Dermis blood vessel endothelial cell (primary cell): Measurements from ENCODE around the gene SLC41A1. TPM values are rescaled to one million over a fixed set of nuclear protein-coding genes. Genes with fewer than 3 reads are reported as not detected.
A peak's percentile ranks its signal among the peaks of the same experiment; 100 is the strongest.

Source experiments
- DNase-seq: peaks from one replicate; pipeline ENCODE4 v3.0.0; 2010
- total RNA-seq: library from RNA; depleted of rRNA; stranded (reverse); fragments of >200 nt; gene quantifications from 2 replicates; pipeline ENCODE4 v1.2.3, GENCODE V29; 2014

Gene SLC41A1
- total RNA-seq, 1 donor from 2014 or later, result 22.8 TPM

DNA sequence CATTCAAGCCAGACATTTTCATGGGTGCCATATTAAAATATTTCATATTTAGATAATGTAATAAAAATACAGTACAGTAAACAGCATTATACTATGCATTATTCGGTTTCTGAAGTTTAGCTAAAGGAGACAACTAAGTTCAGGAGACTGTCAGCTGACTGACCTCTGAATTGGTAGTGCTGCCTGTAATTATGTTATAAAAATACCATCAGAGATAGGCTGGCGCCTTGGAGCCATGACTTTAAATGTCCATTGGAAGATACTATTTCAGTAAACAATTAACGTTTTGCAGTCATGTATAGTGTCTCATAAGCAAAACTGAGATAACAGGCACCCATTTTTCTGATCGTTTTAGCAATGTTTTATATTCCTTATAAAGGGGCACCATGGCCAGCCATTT lies 26.4 kb downstream of the SLC41A1 start:
- DNase-seq, result no peak

DNA sequence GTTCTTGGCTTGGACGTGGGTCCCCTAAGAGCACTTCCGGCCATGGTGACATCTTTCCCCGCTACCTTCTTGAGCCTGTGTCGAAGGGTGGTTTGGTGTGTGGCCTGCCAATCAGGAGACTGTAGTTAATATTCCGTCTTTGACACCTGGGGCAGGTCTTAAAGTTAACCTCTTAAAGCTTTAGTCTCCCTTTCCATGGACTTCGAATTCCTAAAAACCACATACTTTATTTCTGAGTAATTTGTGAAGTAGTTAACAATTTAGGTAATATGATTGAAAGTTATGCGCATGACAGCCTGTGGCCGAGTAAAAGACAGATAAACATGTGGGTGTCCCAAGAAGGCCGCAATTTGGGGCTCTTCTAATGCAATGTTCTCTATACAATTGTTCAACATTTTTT lies 27.6 kb downstream of the SLC41A1 start:
- no peak for DNase-seq

- DNase-seq, result no peak
These were observed 29.1 kb downstream of the SLC41A1 start for GRCh38 chr1:205783904-205784303.

DNA sequence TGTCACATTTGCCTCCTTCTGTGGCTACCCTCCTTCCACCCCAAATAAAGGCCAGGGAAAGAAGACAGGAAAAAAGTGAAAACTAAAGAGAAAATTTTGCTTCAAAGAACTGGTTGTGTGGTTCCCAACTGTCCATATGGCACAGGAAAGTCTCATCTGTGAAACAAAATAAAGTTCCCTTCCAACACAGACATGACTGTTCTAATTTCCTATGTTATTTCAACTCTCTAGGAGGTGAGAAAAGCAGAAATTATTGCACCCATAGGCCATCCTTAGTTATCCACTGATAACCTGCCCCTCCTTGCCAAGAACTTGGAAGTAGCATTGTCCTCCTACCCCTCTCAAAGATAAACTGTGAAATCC lies 29.6 kb downstream of the SLC41A1 start:
- no peak for DNase-seq

DNA sequence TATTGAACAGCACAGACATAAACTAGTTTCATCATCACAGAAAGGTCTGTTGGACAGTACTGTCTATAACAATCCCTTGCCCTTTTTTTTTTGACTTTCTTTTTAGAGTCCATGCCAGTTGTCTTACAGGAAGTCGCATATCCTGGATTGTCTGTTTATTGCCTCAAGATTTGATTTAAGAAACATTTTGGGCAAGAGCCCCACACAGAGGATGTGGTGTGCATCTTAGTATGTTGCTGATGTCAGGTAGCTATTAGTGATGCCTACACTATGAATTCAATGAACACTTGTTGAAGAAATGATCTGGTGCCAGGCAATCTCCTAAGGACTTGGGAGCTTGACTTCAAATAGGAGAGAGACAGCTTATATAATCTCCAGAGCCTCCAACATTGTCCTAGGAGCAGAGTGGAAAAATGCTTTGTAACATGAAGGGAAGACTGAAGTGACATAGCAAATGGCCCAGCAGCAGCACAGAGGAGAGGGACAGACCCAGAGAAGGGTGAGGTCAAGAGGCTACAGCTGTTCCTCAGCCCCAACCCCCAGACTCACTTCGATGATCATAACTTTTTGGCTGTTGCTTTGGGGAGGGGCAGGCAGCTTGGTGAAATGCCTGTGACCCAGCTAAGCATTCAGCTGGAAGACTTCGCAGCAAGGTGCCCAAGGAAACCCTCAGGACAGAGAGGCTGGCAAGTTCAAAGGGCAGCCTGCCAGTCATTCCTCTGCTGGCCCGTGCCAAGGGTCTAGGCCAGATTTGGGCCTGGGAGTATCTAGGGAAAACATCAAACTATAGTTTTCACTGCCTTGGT lies 30.2 kb downstream of the SLC41A1 start:
- DNase-seq, result no peak

DNA sequence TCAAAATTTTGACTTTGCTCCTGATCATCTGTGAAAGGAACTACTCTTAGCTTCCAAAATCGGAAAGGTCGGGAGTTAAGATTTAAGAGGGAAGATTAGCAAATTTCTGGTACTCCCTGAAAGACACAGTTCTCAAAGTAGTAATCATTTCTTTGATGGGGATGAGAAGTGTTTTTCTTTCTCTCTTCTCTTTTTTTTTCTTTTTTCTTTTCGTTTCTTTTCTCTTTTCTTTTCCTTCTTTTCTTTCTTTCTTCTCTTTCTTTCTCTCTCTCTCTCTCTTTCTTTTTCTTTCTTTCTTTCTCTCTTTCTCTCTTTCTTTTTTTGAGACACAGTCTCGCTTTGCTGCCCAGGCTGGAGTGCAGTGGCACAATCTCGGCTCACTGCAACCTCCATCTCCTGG lies 32.7 kb downstream of the SLC41A1 start:
- no peak for DNase-seq

DNA sequence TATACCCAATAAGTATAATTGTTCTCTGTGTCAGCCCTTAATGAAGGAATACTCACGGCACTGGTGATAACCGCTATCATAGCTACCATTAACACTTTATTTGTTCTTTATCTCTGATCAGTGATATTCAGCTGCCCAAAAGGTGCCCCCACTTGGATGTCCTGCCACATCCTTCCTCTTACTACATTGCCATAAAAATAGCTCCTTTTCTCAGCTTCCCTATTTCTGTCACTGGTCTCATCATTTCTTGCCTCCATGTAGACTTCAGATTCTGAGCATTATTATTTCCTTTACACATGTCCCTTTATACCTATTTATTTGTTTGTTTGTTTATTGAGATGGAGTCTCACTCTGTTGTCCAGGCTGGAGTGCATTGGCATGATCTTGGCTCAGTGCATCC lies 35.0 kb downstream of the SLC41A1 start:
- no peak for DNase-seq

- peak; percentile 76 for DNase-seq
These were observed 37.3 kb downstream of the SLC41A1 start for GRCh38 chr1:205775717-205776056.

GRCh38 chr1:205775015-205775716 lies 37.8 kb downstream of the SLC41A1 start, which contains the start of gene RAB29:
RAB29 (minus strand) TSS chr1:205775482; CDS start chr1:205774956, 526 bp downstream.
- DNase-seq, result peak; percentile 86

DNA sequence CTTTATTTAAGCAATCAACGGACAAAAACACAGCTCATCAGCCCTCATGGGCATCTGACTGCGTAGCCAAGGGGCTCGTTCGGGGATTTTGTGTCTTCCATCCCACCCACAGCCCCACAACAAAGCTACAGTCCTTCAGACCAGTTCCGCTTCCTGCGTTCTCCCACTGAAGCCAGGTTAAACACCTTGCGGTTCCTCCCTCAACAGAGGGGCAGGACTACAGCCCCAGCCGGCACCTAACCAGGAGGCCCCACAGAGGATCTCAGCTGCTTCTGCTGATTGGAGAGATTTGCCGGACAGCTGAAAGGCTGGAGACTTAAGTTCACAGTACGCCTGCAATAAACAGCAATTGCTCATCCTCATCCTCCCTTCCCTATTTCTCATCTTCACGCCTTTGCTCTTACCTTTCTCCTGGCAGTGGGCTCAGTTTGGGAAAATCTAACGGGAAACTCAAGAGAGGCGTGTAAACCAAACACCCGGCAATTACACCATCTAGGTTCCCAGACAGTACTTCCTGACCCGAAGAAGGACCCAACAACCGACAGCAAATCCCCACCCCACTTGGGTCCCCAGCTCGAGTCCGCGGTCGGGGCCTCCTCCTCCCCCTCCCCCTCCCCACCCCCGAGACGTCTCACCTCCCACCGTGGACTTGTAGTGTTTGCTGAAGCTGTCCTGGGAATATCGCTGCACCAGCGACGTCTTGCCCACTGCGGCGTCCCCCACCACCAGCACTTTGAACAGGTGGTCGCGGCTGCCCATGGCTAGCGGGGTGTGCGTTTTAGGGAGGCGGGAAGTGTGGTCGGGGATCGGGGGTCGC lies 38.6 kb downstream of the SLC41A1 start:
- peak; percentile 26 for DNase-seq

- DNase-seq, result no peak
These were observed 40.4 kb downstream of the SLC41A1 start for GRCh38 chr1:205772607-205773032.

DNA sequence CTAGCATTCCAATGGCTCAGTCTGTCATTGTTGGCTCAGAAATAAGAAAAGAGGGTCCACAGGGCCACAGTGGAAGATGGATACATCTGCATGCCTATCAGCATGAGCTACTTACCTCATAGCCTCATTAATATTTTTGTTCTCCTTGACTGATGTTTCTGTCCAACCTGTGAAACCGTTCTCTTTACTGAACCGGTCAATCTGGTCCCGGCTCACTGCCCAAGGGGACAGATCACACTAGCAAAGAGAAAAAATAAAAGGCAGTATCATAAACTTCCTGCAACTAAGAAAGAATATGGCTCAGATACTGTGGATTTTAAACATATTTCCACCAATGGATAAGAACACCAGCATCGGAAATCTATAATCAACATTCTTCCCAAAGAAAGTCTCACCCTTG lies 42.4 kb downstream of the SLC41A1 start:
- DNase-seq, result no peak

DNA sequence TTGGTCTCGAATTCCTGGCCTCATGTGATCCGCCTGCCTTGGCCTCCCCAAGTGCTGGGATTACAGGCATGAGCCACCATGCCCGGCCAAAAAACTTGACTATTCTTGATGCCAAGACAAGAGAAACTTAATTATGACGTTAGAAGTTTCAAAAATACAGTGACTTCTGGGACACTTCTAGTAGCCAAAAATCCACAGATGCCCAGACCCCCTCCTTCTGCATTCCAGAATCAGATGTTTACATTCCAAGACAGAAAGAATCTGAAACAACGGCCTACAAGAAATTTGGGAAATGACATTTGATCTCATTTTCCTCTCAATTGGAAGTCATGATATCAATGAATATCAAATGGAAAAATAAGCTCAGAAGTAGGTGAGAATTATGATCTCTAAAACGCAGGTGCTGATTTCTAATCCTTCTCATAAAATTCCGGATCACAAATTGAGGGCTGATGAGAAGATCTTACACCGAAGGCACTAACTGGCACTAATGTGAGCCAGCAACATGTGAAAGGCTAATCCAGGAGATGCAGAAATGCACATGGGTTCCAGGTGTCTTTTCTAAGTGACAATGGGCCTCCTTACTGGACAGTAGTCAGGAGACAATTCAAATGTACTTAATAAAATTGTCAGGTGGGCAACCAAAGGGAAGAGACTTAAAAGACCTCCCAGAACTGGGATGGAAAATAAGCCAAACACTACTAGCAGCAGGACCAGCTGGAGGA lies 43.2 kb downstream of the SLC41A1 start:
- no peak for DNase-seq

DNA sequence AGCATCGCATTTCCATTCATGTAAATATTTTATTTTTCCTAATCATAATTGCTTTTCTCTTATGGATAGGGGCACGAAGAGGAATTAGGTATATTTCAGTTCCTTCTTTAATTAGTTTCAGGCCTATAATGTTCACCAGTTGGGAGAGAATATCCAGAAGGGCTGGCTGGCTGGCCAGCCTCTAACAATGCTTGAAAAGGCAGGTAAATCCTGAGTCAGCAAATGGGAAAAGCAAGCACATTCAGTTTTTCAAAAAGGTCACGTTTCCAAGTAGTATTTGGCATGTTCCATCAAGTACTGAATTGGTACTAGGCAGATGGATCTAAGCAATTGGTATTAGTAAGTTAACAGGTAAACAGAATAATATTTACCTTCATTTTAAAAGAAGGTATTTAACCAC lies 45.8 kb downstream of the SLC41A1 start:
- DNase-seq, result no peak

- no peak for DNase-seq
These were observed 46.4 kb downstream of the SLC41A1 start for GRCh38 chr1:205766570-205766969.

DNA sequence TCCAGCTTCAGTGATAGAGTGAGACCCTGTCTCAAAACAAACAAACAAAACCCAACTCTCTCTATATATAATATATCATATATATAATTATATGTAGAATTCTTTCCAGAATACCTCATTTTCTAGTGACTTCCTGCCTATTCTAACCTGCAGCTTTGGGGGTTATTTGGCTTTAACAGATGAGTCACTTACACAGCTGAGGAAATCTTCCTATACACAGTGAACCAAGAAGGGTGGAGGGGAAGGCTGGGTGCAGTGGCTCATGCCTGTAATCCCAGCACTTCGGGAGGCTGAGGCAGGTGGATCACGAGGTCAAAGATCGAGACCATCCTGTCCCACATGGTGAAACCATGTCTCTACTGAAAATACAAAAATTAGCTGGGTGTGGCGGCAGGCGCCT lies 47.0 kb downstream of the SLC41A1 start:
- DNase-seq, result peak; percentile 47

DNA sequence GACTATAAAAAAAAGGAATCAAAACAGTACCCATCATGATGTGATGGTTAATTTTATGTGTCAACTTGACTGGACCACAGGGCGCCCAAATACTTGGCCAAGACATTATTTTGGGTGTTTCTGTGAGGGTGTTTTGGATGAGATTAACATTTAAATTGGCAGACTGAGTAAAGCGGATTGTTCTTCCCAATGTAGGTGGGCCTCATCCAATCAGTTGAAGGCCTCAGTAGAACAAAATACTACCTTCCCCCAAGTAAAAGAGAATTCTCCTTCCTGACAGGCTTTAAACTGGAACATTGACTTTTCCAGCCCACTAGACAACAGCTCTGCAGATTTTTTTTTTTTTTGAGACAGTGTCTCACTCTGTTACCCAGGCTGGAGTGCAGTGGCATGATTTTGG lies 48.4 kb downstream of the SLC41A1 start:
- no peak for DNase-seq

- DNase-seq, result no peak
These were observed 49.0 kb downstream of the SLC41A1 start for GRCh38 chr1:205763980-205764379.

DNA sequence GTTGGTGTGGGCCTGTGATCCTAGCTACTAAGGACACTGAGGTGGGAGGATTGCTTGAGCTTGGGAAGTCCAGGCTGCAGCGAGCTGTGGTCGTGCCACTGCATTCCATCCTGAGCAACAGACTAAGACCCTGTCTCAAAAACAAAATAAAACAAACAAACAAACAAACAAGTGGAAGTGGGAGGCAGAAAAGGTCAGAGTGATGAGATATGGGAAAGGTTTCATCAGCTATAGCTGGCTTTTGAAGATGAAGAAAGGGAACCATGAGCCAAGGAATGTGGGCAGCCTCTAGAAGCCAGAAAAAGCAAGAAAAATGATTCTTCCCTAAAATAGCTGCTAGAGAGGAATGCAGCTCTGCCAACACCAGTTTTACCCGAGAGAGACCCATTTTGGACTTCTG lies 52.4 kb downstream of the SLC41A1 start:
- DNase-seq, result no peak

DNA sequence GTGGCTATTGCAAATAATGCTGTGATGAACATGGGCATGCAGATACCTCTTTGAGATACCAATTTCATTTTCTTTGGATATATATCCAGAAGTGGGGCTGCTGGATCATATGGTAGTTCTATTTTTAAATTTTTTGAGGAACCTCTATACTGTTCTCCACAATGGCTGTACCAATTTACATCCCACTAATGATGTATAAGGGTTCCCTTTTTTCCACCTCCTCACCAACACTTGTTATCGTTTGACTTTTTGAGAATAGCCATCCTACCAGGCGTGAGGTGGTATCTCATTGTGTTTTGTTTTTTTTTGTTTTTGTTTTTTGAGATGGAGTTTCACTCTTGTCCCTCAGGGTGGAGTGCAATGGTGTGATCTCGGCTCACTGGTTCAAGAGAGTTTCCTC lies 56.4 kb downstream of the SLC41A1 start:
- no peak for DNase-seq

- no peak for DNase-seq
These were observed 58.1 kb downstream of the SLC41A1 start for GRCh38 chr1:205754857-205755256.

- DNase-seq, result peak; percentile 48
These were observed 61.9 kb downstream of the SLC41A1 start for GRCh38 chr1:205751036-205751651.
